Progenitor cell of endocrine pancreas (in vitro differentiated cells): Measurements from ENCODE around the gene RUFY3. TPM values are rescaled to one million over a fixed set of nuclear protein-coding genes. Genes with fewer than 3 reads are reported as not detected.

Source experiments
- DNase-seq: peaks from one replicate; pipeline ENCODE4 v3.0.0; 2021; ENCODE audit warnings: low spot score; ENCODE audit not compliant: unreplicated experiment
- H3K27ac Mint-ChIP-seq: 2 replicates; pipeline ENCODE4 v1.8.0; 2021; ENCODE audit warnings: mild to moderate bottlenecking, moderate library complexity, mixed read lengths
- H3K27me3 Mint-ChIP-seq: 2 replicates; pipeline ENCODE4 v1.8.0; 2021; ENCODE audit warnings: mixed read lengths
- H3K36me3 Mint-ChIP-seq: 2 replicates; pipeline ENCODE4 v1.8.0; 2022; ENCODE audit warnings: mixed read lengths; ENCODE audit not compliant: insufficient read depth
- H3K4me1 Mint-ChIP-seq: 2 replicates; pipeline ENCODE4 v1.8.0; 2021; ENCODE audit warnings: low read depth, mixed read lengths
- H3K4me3 Mint-ChIP-seq: 2 replicates; pipeline ENCODE4 v1.8.0; 2021; ENCODE audit warnings: low read depth, mild to moderate bottlenecking, moderate library complexity, mixed read lengths
- H3K9me3 Mint-ChIP-seq: 2 replicates; pipeline ENCODE4 v1.8.0; 2021; ENCODE audit warnings: low read depth, mixed read lengths
- total RNA-seq: library from RNA; stranded (reverse); gene quantifications from 2 replicates; pipeline ENCODE4 v1.2.1, GENCODE V29; 2021
- TF ChIP-seq, protein P1 (sequence below): fragments of 200-600 bp; sonication (generic); IDR thresholded peaks from one replicate; pipeline ENCODE4 v1.5.0; 2021; ENCODE audit warnings: antibody characterized with exemption, mild to moderate bottlenecking; ENCODE audit not compliant: unreplicated experiment

RUFY3 gene
- total RNA-seq, 1 donor from 2014 or later, result 103 TPM

DNA sequence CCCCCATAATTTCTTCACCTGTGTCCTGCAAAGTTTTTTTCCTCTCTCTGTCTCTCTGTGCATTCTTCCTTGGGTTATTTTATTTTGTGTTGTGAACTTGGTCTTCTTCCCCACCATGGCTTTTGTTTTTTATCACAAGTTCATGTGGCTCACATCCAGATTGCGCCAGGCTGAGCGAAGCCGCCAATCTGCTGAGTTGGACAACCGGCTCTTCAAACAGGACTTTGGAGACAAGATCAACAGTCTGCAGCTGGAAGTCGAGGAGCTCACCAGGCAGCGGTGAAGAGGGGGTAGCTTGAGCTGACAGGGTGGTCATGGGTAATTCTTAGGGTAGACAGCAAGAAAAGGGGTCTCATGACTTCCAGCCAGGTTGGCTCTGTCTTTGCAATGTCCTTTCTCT, 71.9 kb downstream of the RUFY3 start:
- DNase-seq, result no peak
- Mint-ChIP-seq H3K4me3 (no peak overlapping the region), H3K4me1 (no peaks in the 10 kb centered on the region), H3K36me3 (peaks cover 17% of the 10 kb centered on the region), H3K27ac (no peak overlapping the region), H3K9me3 (no peaks in the 10 kb centered on the region), H3K27me3 (no peaks in the 10 kb centered on the region)
- TF ChIP-seq, protein P1, sequence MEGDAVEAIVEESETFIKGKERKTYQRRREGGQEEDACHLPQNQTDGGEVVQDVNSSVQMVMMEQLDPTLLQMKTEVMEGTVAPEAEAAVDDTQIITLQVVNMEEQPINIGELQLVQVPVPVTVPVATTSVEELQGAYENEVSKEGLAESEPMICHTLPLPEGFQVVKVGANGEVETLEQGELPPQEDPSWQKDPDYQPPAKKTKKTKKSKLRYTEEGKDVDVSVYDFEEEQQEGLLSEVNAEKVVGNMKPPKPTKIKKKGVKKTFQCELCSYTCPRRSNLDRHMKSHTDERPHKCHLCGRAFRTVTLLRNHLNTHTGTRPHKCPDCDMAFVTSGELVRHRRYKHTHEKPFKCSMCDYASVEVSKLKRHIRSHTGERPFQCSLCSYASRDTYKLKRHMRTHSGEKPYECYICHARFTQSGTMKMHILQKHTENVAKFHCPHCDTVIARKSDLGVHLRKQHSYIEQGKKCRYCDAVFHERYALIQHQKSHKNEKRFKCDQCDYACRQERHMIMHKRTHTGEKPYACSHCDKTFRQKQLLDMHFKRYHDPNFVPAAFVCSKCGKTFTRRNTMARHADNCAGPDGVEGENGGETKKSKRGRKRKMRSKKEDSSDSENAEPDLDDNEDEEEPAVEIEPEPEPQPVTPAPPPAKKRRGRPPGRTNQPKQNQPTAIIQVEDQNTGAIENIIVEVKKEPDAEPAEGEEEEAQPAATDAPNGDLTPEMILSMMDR, result no peak

DNA sequence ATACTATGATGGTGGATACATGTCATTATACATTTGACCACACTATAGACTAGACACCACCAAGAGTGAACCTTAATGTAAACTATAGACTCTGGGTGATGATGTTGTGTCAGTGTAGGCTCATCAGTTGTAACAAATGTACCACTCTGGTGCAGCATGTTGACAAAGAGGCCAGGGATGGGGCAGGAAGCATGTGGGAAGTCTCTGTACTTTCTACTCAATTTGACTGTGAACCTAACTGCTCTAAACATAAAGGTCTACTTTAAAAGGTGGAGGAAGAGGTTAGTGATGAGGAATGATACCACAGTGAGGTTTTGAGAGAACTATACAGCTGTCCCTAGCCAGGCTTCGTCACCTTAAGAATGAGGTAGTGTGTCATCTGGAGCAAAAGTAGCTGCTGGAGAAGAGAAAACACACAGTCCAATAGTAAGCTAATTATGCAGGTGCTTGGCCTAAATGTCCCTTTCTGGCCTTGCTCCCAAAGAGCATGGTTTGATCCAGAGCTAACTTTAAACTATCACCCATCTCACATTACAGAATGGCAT, 79.6 kb downstream of the RUFY3 start:
- TF ChIP-seq, protein P1, result no peak

DNA sequence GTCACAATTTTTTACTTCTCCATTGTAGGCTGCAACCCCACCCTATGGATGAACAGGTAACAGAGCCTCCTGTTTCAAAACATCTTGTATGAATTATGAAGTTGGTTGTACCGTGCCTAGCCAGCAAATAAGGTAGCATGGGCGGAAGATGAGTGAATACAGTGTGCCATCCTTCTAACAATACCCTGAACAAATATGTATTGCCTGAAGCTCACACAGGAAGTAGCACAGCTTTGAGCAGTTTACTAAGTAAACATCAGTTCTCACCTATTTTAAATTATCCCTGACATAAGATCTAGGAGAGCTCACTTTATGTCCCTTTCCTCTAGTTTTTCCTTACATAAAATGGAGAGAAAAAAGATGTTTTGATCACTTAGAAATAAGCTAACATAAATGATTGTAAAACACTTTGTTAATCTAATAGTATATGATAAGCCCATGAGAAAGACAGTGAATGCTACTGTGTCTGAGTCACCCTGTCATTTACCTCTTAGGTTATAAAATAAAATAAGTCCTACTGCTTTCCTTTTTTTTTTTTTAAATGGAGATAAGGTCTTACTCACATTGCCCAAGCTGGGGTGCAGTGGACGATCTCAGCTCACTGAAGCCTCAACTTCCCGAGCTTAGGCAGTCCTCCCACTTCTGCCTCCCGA, 81.3 kb downstream of the RUFY3 start:
- Mint-ChIP-seq H3K4me3 (no peak overlapping the region), H3K27me3 (no peaks in the 10 kb centered on the region), H3K27ac (no peak overlapping the region), H3K36me3 (peaks cover 9% of the 10 kb centered on the region), H3K4me1 (peaks cover 7% of the 10 kb centered on the region), H3K9me3 (no peaks in the 10 kb centered on the region)
- no peak for DNase-seq
- TF ChIP-seq, protein P1, result no peak

More for the DNA sequence above, 79.6 kb downstream of the RUFY3 start:
- DNase-seq, result no peak
- no peak overlapping the region for H3K27ac Mint-ChIP-seq
- peaks cover 12% of the 10 kb centered on the region for H3K36me3 Mint-ChIP-seq
- no peaks in the 10 kb centered on the region for H3K27me3 Mint-ChIP-seq
- peaks cover 1% of the 10 kb centered on the region for H3K4me1 Mint-ChIP-seq
- no peaks in the 10 kb centered on the region for H3K9me3 Mint-ChIP-seq
- no peak overlapping the region for H3K4me3 Mint-ChIP-seq

DNA sequence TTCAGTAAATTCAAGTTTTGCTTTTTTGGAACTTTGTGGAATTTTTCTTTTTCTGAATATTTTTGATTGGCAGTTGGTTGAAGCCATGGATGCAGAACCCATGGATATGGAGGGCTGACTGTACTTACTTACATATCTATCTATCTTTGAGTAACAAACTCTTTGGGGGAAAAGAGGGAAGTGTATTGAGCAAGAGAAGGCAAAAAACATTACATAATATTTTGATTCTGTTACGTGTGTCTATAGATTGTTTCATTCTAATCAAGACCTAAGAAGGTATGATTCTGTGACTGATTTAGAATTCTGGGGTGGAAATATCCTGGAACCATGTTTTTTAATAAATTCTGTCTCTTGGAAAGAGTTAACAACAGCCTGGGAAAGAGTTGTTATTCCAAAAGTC, 86.4 kb downstream of the RUFY3 start:
- TF ChIP-seq, protein P1, result no peak
- DNase-seq, result no peak
- no peak overlapping the region for H3K27ac Mint-ChIP-seq
- H3K36me3 Mint-ChIP-seq, result peaks cover 11% of the 10 kb centered on the region
- H3K4me1 Mint-ChIP-seq, result peaks cover 5% of the 10 kb centered on the region
- no peak overlapping the region for H3K4me3 Mint-ChIP-seq
- H3K27me3 Mint-ChIP-seq, result no peaks in the 10 kb centered on the region
- no peaks in the 10 kb centered on the region for H3K9me3 Mint-ChIP-seq

DNA sequence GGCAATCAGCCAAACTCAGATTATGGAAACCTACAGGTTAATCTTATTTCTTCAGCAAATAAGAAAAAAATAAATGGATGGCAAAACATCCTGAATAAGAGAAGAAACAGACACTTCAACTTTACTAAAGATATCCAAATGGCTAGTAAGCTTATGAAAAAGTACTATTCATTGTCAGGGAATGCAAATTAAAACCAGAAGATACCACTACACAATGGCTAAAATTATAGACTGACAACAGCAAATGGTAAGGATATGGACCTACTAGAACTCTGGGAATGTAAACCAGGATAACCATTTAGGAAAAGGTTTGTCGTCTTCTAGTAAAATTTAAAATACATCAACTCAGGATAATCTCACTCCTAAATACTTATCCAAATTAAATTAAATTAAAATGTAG, 93.6 kb downstream of the RUFY3 start:
- Mint-ChIP-seq H3K36me3 (peaks cover 14% of the 10 kb centered on the region), H3K27ac (no peak overlapping the region), H3K9me3 (no peaks in the 10 kb centered on the region), H3K4me3 (no peak overlapping the region), H3K4me1 (peaks cover 2% of the 10 kb centered on the region), H3K27me3 (no peaks in the 10 kb centered on the region)
- DNase-seq, result no peak
- TF ChIP-seq, protein P1, result no peak
